Gastroesophageal sphincter (tissue), 3 donors: ENCODE measurements around the gene TEX53.

Source experiments
- CTCF ChIP-seq, 4 experiments: fragments of 200-600 bp in 2 of 4; fragments of 450-650 bp in 2 of 4; sonication (generic) in 1 of 4; IDR thresholded peaks; one replicate each; pipeline ENCODE4 v1.5.1; 2017 to 2019; ENCODE audit warnings: antibody characterized with exemption in 4 of 4, mild to moderate bottlenecking in 2 of 4, moderate library complexity in 2 of 4
- POLR2A ChIP-seq, 2 donors: fragments of 450-650 bp; IDR thresholded peaks; one replicate each; pipeline ENCODE4 v1.6.1; 2017; ENCODE audit warnings: antibody characterized with exemption in 2 of 2, mild to moderate bottlenecking in 2 of 2, moderate library complexity in 1 of 2
- POLR2AphosphoS5 ChIP-seq: sonication (generic); formaldehyde crosslinking; IDR thresholded peaks from one replicate; pipeline ENCODE4 v1.6.1; 2017; ENCODE audit warnings: antibody characterized with exemption

GRCh38 chr9:114616684-114617520 lies 40.7 kb downstream of the TEX53 start:
- TF ChIP-seq CTCF (IDR thresholded peaks at IDR 0.05) = no peak
- TF ChIP-seq POLR2A (IDR thresholded peaks at IDR 0.05) = no peak
- TF ChIP-seq POLR2AphosphoS5 = no peak
